Trophoblast cell (in vitro differentiated cells and primary cell): ENCODE measurements around the gene TTLL4.

Experiments used
- DNase-seq, 2 donors: peaks; one replicate each; pipeline ENCODE4 v3.0.0-alpha.2; 2016
- H2AFZ ChIP-seq: 2 replicates; pipeline ENCODE4 v1.6.1; 2013; ENCODE audit warnings: low read length, moderate library complexity, mild to moderate bottlenecking; ENCODE audit not compliant: insufficient read depth, poor library complexity
- H2AK5ac ChIP-seq: 2 replicates; pipeline ENCODE4 v1.6.1; 2013; ENCODE audit warnings: mild to moderate bottlenecking, low read length
- H2BK120ac ChIP-seq: 2 replicates; pipeline ENCODE4 v1.6.1; 2013; ENCODE audit warnings: low read length, mild to moderate bottlenecking, moderate library complexity; ENCODE audit not compliant: insufficient read depth, poor library complexity
- H2BK12ac ChIP-seq: 2 replicates; pipeline ENCODE4 v1.6.1; 2013; ENCODE audit warnings: mild to moderate bottlenecking, low read length, moderate library complexity
- H2BK5ac ChIP-seq: 2 replicates; pipeline ENCODE4 v1.6.1; 2013; ENCODE audit warnings: low read length, low read depth, moderate library complexity, mild to moderate bottlenecking; ENCODE audit not compliant: poor library complexity
- H3K14ac ChIP-seq: 2 replicates; pipeline ENCODE4 v1.6.1; 2013; ENCODE audit warnings: mild to moderate bottlenecking, low read length
- H3K18ac ChIP-seq: 2 replicates; pipeline ENCODE4 v1.6.1; 2013; ENCODE audit warnings: mild to moderate bottlenecking, low read length
- H3K23ac ChIP-seq: 2 replicates; pipeline ENCODE4 v1.6.1; 2013; ENCODE audit warnings: low read length
- H3K27ac ChIP-seq: 2 replicates; pipeline ENCODE4 v1.5.1; 2013; ENCODE audit warnings: low read depth, mild to moderate bottlenecking, inconsistent platforms, low read length, moderate library complexity
- H3K27me3 ChIP-seq: 2 replicates; pipeline ENCODE4 v1.6.1; 2013; ENCODE audit warnings: inconsistent platforms, mild to moderate bottlenecking, low read length, moderate library complexity; ENCODE audit not compliant: insufficient read depth
- H3K36me3 ChIP-seq, 2 experiments: 1 replicate in 1 of 2; 2 replicates in 1 of 2; pipeline ENCODE4 v1.6.1; 2013; ENCODE audit warnings: low read length in 2 of 2, mild to moderate bottlenecking in 2 of 2, moderate library complexity in 1 of 2; ENCODE audit not compliant: insufficient read depth in 2 of 2, control insufficient read depth in 1 of 2
- H3K4ac ChIP-seq: 2 replicates; pipeline ENCODE4 v1.6.1; 2013; ENCODE audit warnings: low read depth, mild to moderate bottlenecking, low read length, moderate library complexity
- H3K4me1 ChIP-seq, 2 experiments: 1 replicate in 1 of 2; 2 replicates in 1 of 2; pipeline ENCODE4 v1.6.1; 2013; ENCODE audit warnings: low read length in 2 of 2, mild to moderate bottlenecking in 2 of 2, moderate library complexity in 1 of 2; ENCODE audit not compliant: insufficient read depth in 2 of 2, control insufficient read depth in 1 of 2
- H3K4me2 ChIP-seq: 2 replicates; pipeline ENCODE4 v1.6.1; 2013; ENCODE audit warnings: inconsistent platforms, mild to moderate bottlenecking, low read length, moderate library complexity
- H3K4me3 ChIP-seq: 2 replicates; pipeline ENCODE4 v1.5.1; 2013; ENCODE audit warnings: mild to moderate bottlenecking, low read depth, low read length, inconsistent platforms
- H3K79me1 ChIP-seq: one replicate; pipeline ENCODE4 v1.6.1; 2013; ENCODE audit warnings: low read length
- H3K79me2 ChIP-seq: 2 replicates; pipeline ENCODE4 v1.6.1; 2013; ENCODE audit warnings: low read length, mild to moderate bottlenecking; ENCODE audit not compliant: control insufficient read depth, insufficient read depth, poor library complexity
- H3K9ac ChIP-seq: 2 replicates; pipeline ENCODE4 v1.6.1; 2013; ENCODE audit warnings: mild to moderate bottlenecking, low read length
- H3K9me3 ChIP-seq: 2 replicates; pipeline ENCODE4 v1.6.1; 2013; ENCODE audit warnings: low read depth, mild to moderate bottlenecking, control low read depth, inconsistent platforms, low read length; ENCODE audit not compliant: insufficient read depth
- H4K12ac ChIP-seq: 2 replicates; pipeline ENCODE4 v1.6.1; 2013; ENCODE audit warnings: low read depth, mild to moderate bottlenecking, low read length, moderate library complexity
- H4K8ac ChIP-seq: 2 replicates; pipeline ENCODE4 v1.6.1; 2013; ENCODE audit warnings: low read depth, mild to moderate bottlenecking, low read length, moderate library complexity
- H4K91ac ChIP-seq: one replicate; pipeline ENCODE4 v1.6.1; 2013; ENCODE audit warnings: low read depth, mild to moderate bottlenecking, low read length, moderate library complexity
- WGBS: extraction: QIAGEN DNeasy Blood & Tissue Kit; methylation state at CpG from one replicate; pipeline ENCODE4 v1.1.7; 2013; ENCODE audit warnings: missing lambda C conversion rate; ENCODE audit not compliant: insufficient read length, insufficient coverage; ENCODE audit errors: extremely low coverage; 5-methylcytosine and 5-hydroxymethylcytosine counted together

TTLL4 gene

DNA sequence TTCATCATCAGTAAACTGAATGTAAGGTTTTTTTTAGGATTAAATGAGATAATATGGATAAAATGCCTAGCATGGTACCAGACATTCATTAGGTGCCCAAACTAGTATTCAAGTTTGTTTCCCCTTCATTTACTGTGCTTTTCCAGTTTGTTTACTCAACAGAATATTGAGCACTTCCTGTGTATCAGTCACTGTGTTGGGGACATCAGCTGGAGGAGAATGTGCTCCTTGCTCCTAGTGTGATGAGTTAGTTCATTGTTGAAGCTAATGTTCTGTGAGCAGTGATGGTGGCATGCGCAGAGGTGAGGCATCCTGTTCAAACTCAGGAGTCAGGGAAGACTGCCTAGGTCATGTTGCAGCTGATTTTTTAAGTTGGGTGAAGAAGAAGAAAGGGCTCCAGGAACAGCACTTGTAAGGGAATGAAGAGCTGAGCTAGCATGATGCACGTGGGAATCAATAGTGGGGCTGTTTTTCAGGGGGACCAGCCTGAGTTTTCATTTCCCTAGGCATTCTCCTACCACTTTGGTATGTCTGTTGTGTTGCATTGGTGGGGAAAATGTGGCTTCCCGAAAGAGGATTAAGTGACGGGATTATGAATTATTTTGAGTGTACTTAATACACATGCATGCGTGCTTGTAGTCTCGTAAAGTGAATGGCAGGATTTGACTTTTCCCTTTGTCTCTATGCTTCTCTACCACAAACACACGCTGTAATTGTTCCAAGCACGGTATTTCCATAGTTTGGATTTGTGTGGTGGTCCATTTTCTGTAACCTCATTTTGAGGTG lies 23.7 kb downstream of the TTLL4 start:
- Histone ChIP-seq H4K8ac (no peak overlapping the region), H3K79me1 (no peaks in the 10 kb centered on the region), H2BK12ac (no peak overlapping the region), H3K9ac (no peak overlapping the region), H3K4me2 (no peak overlapping the region), H3K36me3 (peaks cover 18 to 19% of the 10 kb centered on the region in 2 experiments), H3K4me1 (peaks cover 0 to 8% of the 10 kb centered on the region in 2 experiments), H3K4me3 (no peak overlapping the region), H3K27me3 (no peaks in the 10 kb centered on the region), H2AK5ac (no peak overlapping the region), H2BK5ac (no peak overlapping the region), H3K23ac (no peak overlapping the region), H3K18ac (no peak overlapping the region), H3K9me3 (peaks cover 4% of the 10 kb centered on the region), H3K79me2 (no peaks in the 10 kb centered on the region), H3K4ac (no peak overlapping the region), H4K12ac (no peak overlapping the region), H3K14ac (no peak overlapping the region), H4K91ac (no peak overlapping the region), H2BK120ac (no peak overlapping the region), H3K27ac (no peak overlapping the region), H2AFZ (no peak overlapping the region)
- no peak for DNase-seq
- WGBS, result no CpG with 5 or more reads among the region's 8 CpGs

DNA sequence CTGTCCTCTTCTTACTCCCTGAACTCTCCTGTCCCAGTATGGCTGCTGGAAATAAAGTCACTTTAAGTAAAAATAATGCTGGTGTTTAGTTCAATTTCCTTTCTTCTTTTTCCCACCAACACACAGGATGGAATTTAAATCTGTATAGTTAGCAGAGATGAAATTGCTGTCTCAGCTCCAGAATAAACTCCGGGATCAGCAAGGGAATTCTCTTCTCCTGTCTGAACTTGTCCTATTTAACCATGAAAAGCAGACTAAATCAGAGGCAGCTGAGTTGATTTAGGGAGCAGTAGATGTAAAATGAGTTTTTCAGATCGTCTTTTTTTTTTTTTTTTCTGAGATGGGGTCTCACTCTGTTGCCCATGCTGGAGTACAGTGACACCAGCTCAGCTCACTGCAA lies 25.9 kb downstream of the TTLL4 start:
- Histone ChIP-seq H4K8ac (no peak overlapping the region), H4K12ac (no peak overlapping the region), H3K4me2 (no peak overlapping the region), H3K23ac (no peak overlapping the region), H3K79me2 (no peaks in the 10 kb centered on the region), H2BK12ac (no peak overlapping the region), H2BK5ac (no peak overlapping the region), H3K27me3 (no peaks in the 10 kb centered on the region), H3K4ac (no peak overlapping the region), H3K14ac (no peak overlapping the region), H3K27ac (no peak overlapping the region), H3K18ac (no peak overlapping the region), H2AFZ (no peak overlapping the region), H3K36me3 (peaks cover 28 to 34% of the 10 kb centered on the region in 2 experiments), H2AK5ac (no peak overlapping the region), H3K9me3 (peaks cover 4% of the 10 kb centered on the region), H3K4me3 (no peak overlapping the region), H3K9ac (no peak overlapping the region), H3K4me1 (peaks cover 0 to 8% of the 10 kb centered on the region in 2 experiments), H2BK120ac (no peak overlapping the region), H3K79me1 (no peaks in the 10 kb centered on the region), H4K91ac (no peak overlapping the region)
- WGBS, result no CpG with 5 or more reads among the region's 2 CpGs
- DNase-seq, result no peak

DNA sequence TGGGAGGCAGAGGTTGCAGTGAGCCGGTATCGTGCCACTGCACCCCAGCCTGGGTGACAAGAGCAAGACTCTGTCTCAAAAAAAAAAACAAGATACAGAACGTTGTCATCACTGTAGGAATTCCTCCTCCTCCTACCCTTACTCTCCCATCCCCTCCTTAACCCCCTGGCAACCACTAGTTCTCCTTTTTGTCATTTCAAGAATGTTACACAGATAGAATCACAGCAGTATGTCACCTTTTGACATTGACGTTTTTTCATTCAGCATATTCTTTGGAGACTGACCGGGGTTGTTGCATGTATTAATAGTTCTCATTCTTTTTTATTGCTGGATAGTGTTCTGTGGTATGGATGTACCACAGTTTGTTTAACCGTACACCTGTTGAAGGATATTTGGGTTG lies 32.4 kb downstream of the TTLL4 start:
- H3K27ac ChIP-seq, result no peak overlapping the region
- no peak overlapping the region for H2AFZ ChIP-seq
- no peak overlapping the region for H3K4me3 ChIP-seq
- no peak overlapping the region for H2AK5ac ChIP-seq
- H3K79me1 ChIP-seq, result no peaks in the 10 kb centered on the region
- peaks cover 44 to 57% of the 10 kb centered on the region in 2 experiments for H3K36me3 ChIP-seq
- H3K4ac ChIP-seq, result no peak overlapping the region
- no peak overlapping the region for H2BK12ac ChIP-seq
- H3K4me2 ChIP-seq, result no peak overlapping the region
- H3K27me3 ChIP-seq, result no peaks in the 10 kb centered on the region
- no peak overlapping the region for H3K9ac ChIP-seq
- H2BK120ac ChIP-seq, result no peak overlapping the region
- H3K18ac ChIP-seq, result no peak overlapping the region
- H3K14ac ChIP-seq, result no peak overlapping the region
- peak in 1 of 2 donors; percentile 54 for DNase-seq
- no peak overlapping the region for H4K8ac ChIP-seq
- H3K4me1 ChIP-seq, result peaks cover 0 to 6% of the 10 kb centered on the region in 2 experiments
- no peak overlapping the region for H4K91ac ChIP-seq
- H3K79me2 ChIP-seq, result no peaks in the 10 kb centered on the region
- no CpG with 5 or more reads among the region's 6 CpGs for WGBS
- H3K9me3 ChIP-seq, result no peaks in the 10 kb centered on the region
- no peak overlapping the region for H2BK5ac ChIP-seq
- no peak overlapping the region for H4K12ac ChIP-seq
- no peak overlapping the region for H3K23ac ChIP-seq

DNA sequence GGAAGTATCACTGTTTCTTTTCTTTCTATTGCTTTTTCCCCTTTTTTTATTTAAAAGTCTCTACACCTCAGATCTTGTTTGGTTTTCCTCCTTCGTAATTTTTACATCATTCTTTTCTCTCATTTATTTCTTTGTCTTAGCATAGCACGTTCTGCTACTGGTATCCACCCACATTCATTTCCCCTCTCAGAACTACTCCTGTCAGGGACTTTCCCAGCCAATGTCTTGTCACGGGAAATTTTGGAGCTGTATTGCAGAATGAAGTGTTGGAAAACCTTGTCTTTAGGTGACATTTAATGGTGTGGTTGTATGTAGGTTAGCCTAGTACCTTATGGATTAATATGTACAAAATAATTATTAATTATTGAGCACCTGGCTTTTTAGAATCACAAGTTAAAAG lies 34.0 kb downstream of the TTLL4 start:
- Histone ChIP-seq H3K9me3 (no peaks in the 10 kb centered on the region), H4K8ac (no peak overlapping the region), H3K23ac (no peak overlapping the region), H3K4me3 (no peak overlapping the region), H2AK5ac (no peak overlapping the region), H3K9ac (no peak overlapping the region), H2BK120ac (no peak overlapping the region), H4K91ac (no peak overlapping the region), H2BK12ac (no peak overlapping the region), H3K4me2 (no peak overlapping the region), H4K12ac (no peak overlapping the region), H3K79me1 (no peaks in the 10 kb centered on the region), H3K18ac (no peak overlapping the region), H3K79me2 (no peaks in the 10 kb centered on the region), H3K4me1 (peaks cover 0 to 6% of the 10 kb centered on the region in 2 experiments), H2BK5ac (no peak overlapping the region), H3K27ac (no peak overlapping the region), H3K4ac (no peak overlapping the region), H2AFZ (no peak overlapping the region), H3K14ac (no peak overlapping the region), H3K27me3 (no peaks in the 10 kb centered on the region), H3K36me3 (peaks cover 46 to 61% of the 10 kb centered on the region in 2 experiments)
- WGBS, result no CpG with 5 or more reads among the region's 3 CpGs
- DNase-seq, result peak; percentile 9 to 27
